Mucosa of descending colon (tissue), 3 donors: Measurements from ENCODE around the gene RAC3. TPM values are rescaled to one million over a fixed set of nuclear protein-coding genes. Genes with fewer than 3 reads are reported as not detected.

Experiments used
- ATAC-seq: fragments of 200-7000 bp; cut with Tn5 transposase; one replicate; pipeline ENCODE4 v1.9.1; 2020; ENCODE audit warnings: mild to moderate bottlenecking, moderate library complexity
- DNase-seq, 3 donors: peaks; one replicate each; pipeline ENCODE4 v3.0.0-alpha.2; 2020
- H3K36me3 ChIP-seq: fragments of 200-600 bp; one replicate; pipeline ENCODE4 v1.8.0; 2021; ENCODE audit warnings: low read depth, mild to moderate bottlenecking
- H3K4me1 ChIP-seq: fragments of 200-600 bp; one replicate; pipeline ENCODE4 v1.8.0; 2021; ENCODE audit warnings: low read depth, mild to moderate bottlenecking
- H3K4me3 ChIP-seq: fragments of 200-600 bp; one replicate; pipeline ENCODE4 v1.8.0; 2021; ENCODE audit warnings: mild to moderate bottlenecking
- H3K9me3 ChIP-seq: fragments of 200-600 bp; one replicate; pipeline ENCODE4 v1.8.0; 2021; ENCODE audit warnings: mild to moderate bottlenecking
- CTCF ChIP-seq: fragments of 200-600 bp; IDR thresholded peaks from one replicate; pipeline ENCODE4 v1.8.0; 2022; ENCODE audit warnings: antibody characterized with exemption, mild to moderate bottlenecking
- intact Hi-C, 2 donors: fragments of 100-400 bp; cut with DNase I in 1 of 2; cut with micrococcal nuclease in 1 of 2; formaldehyde crosslinking; loops; one replicate each; pipeline versions ENCODE4 v1.11.0 to v1.11.1; 2022; cut with DNase I, micrococcal nuclease
- total RNA-seq, 3 donors: library from RNA; stranded (reverse); fragmentation: NEBNext Ultra II Directional in 2 of 3; extraction: Animal tissue kit (Norgen Biotek cat#: 25700) in 2 of 3; gene quantifications; one replicate each; pipeline versions ENCODE4 v1.2.1 to v1.2.4, GENCODE V29; 2021 to 2023
- donor health status: DM: no; HTN: no; CAD: no; lungs with moderate emphysema.
- donor health status: DM: no; HTN: no; CAD: no.
- donor health status: DM: no; HTN: yes; CAD: no.

The RAC3 gene
- total RNA-seq, 3 donors from 2014 or later: 3.4 to 6.2 (median 4.2) TPM

DNA sequence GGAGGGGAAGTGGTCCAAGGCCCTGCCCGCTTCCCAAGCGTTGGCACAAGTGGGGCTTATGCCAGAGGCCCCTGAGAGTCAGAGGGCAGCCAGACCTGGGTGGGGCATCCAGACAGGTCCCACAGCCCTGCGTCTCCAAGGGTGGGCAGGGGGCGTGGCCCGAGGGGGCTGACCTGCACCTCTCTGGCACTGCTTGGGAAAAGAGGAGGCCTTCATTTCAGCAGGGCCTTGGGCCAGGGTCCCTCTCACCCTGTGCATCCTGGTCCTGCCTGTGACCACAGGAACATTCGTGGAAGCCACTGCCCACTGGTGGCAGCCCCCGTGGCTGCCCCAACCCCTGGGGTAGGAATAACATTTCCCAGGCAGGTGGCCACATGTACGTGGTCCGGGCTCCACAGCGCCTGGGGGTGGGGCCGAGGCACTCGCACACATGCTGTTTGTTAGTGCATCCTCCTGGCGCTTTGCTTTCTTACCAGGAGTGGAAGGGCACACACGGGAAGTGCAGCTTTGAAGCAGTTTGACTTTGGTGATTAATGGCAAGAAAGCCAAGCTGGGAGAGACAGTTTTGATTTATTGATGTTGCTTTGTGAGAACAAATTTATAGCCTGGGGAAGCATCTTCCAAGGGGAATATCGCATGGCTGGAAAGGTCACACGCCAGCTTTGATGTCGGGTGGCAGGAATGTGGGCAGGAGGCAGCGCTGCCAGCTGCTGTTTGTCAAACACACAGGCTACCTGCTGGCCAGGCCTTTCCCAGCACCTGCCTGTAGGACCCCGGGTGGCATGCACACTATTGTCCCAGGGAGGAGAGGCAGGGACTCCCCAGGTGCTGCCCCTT lies 13.1 kb upstream of the RAC3 start:
- no peak overlapping the region for H3K4me3 ChIP-seq
- H3K4me1 ChIP-seq: peaks cover 18% of the 10 kb centered on the region
- DNase-seq: no peak
- no peaks in the 10 kb centered on the region for H3K9me3 ChIP-seq
- no peak for ATAC-seq
- TF ChIP-seq CTCF: no peak
- no peaks in the 10 kb centered on the region for H3K36me3 ChIP-seq
- intact Hi-C loops: loop anchor here in 1 of 2 donors (5.0 kb wide), 1 partner anchor 56 kb away; the partner anchor contains the start of gene NOTUM

GRCh38 chr17:82018989-82019689 lies 12.3 kb upstream of the RAC3 start:
- Histone ChIP-seq H3K4me1 (peaks cover 24% of the 10 kb centered on the region), H3K4me3 (no peak overlapping the region), H3K36me3 (no peaks in the 10 kb centered on the region), H3K9me3 (no peaks in the 10 kb centered on the region)
- intact Hi-C loops: loop anchor here in 1 of 2 donors (5.0 kb wide), 1 partner anchor 57 kb away; the partner anchor contains the start of gene NOTUM
- ATAC-seq: no peak
- TF ChIP-seq CTCF: no peak
- DNase-seq: no peak

- intact Hi-C loops: loop anchor here in 1 of 2 donors (5.0 kb wide), 1 partner anchor 58 kb away; the partner anchor contains the start of gene NOTUM
- DNase-seq: peak; percentile 65 to 79 (median 78)
- H3K4me3 ChIP-seq: no peak overlapping the region
- peak; percentile 69 for TF ChIP-seq CTCF
- H3K4me1 ChIP-seq: peaks cover 26% of the 10 kb centered on the region
- no peaks in the 10 kb centered on the region for H3K9me3 ChIP-seq
- peak; percentile 18 for ATAC-seq
- H3K36me3 ChIP-seq: no peaks in the 10 kb centered on the region
Measured at GRCh38 chr17:82019690-82020571, 11.5 kb upstream of the RAC3 start.

GRCh38 chr17:82020572-82021106 lies 10.8 kb upstream of the RAC3 start:
- ATAC-seq (no peak), DNase-seq (no peak)
- Histone ChIP-seq H3K4me1 (peaks cover 26% of the 10 kb centered on the region), H3K4me3 (no peak overlapping the region), H3K9me3 (no peaks in the 10 kb centered on the region), H3K36me3 (no peaks in the 10 kb centered on the region)
- TF ChIP-seq CTCF: no peak
- intact Hi-C loops: no loop called here
